ENCODE measurements around the gene OR4D11. TPM values are rescaled to one million over a fixed set of nuclear protein-coding genes. Genes with fewer than 3 reads are reported as not detected.

OR4D11 gene
- total RNA-seq, 1 experiment from 2014 or later: not detected

GRCh38 chr11:59459916-59460315 is 43.5 kb upstream of the OR4D11 start:
- H4K8ac ChIP-seq (replicated peaks; ENCODE audit: insufficient read length, low read depth, low read length): no peak overlapping the region
- TF ChIP-seq, protein P1, sequence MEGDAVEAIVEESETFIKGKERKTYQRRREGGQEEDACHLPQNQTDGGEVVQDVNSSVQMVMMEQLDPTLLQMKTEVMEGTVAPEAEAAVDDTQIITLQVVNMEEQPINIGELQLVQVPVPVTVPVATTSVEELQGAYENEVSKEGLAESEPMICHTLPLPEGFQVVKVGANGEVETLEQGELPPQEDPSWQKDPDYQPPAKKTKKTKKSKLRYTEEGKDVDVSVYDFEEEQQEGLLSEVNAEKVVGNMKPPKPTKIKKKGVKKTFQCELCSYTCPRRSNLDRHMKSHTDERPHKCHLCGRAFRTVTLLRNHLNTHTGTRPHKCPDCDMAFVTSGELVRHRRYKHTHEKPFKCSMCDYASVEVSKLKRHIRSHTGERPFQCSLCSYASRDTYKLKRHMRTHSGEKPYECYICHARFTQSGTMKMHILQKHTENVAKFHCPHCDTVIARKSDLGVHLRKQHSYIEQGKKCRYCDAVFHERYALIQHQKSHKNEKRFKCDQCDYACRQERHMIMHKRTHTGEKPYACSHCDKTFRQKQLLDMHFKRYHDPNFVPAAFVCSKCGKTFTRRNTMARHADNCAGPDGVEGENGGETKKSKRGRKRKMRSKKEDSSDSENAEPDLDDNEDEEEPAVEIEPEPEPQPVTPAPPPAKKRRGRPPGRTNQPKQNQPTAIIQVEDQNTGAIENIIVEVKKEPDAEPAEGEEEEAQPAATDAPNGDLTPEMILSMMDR (conservative IDR thresholded peaks at IDR 0.05): no peak
- H3K23me2 ChIP-seq (ENCODE audit: insufficient read length, low read depth, low read length, poor library complexity, severe bottlenecking): no peaks in the 10 kb centered on the region

More at GRCh38 chr11:59459916-59460315, 43.5 kb upstream of the OR4D11 start:
- no peaks in the 10 kb centered on the region for H3K27me3 ChIP-seq (ENCODE audit: insufficient read depth, low read length)
- H2BK20ac ChIP-seq (ENCODE audit: low read depth, low read length, poor library complexity, severe bottlenecking): no peak overlapping the region
- no peak overlapping the region for H2BK15ac ChIP-seq (ENCODE audit: low read depth, low read length)
- no peak overlapping the region for H4K91ac ChIP-seq (ENCODE audit: insufficient read length, low read depth, low read length)
- H2BK120ac ChIP-seq (ENCODE audit: low read depth, low read length, poor library complexity, severe bottlenecking): no peak overlapping the region
- H3K79me1 ChIP-seq (ENCODE audit: insufficient read depth, low read depth, low read length, poor library complexity, severe bottlenecking): no peaks in the 10 kb centered on the region
- WGBS (ENCODE audit: extremely low coverage, insufficient read length, low lambda C conversion rate): no CpG with 5 or more reads among the region's 3 CpGs
- H3K27ac ChIP-seq (ENCODE audit: insufficient read length, low read depth, low read length): no peak overlapping the region
- no peak overlapping the region for H3K4ac ChIP-seq (ENCODE audit: low read depth, low read length)
- H3K27ac Mint-ChIP-seq: no peak overlapping the region
- H3K4me1 Mint-ChIP-seq: peaks cover 0 to 4% of the 10 kb centered on the region in 2 experiments; a peak in 1 of 4 replicates
- H4K5ac ChIP-seq (ENCODE audit: insufficient read length, low read depth, low read length): no peak overlapping the region
- H3K4me2 ChIP-seq (ENCODE audit: insufficient read depth, insufficient read length, low read length): no peak overlapping the region
- no peak overlapping the region for H3K9ac ChIP-seq (ENCODE audit: extremely low read depth, insufficient read length, low read length)
- H3K56ac ChIP-seq (ENCODE audit: insufficient read length, low read depth, low read length): no peak overlapping the region
- no peaks in the 10 kb centered on the region for H4K20me1 ChIP-seq (ENCODE audit: control insufficient read depth, insufficient read depth, insufficient read length)
- no peak overlapping the region for H2AFZ ChIP-seq (ENCODE audit: low read length)
- H2BK5ac ChIP-seq (ENCODE audit: insufficient read length, low read length): no peak overlapping the region
- no peak overlapping the region for H2BK12ac ChIP-seq (ENCODE audit: insufficient read length, low read depth, low read length)
- H3K14ac ChIP-seq (ENCODE audit: insufficient read depth, low read length): no peak overlapping the region
- no peaks in the 10 kb centered on the region for H3K27me3 Mint-ChIP-seq (ENCODE audit: low read depth)
- H2AK5ac ChIP-seq (ENCODE audit: insufficient read length, low read length): no peak overlapping the region
- no peaks in the 10 kb centered on the region for H3K9me3 Mint-ChIP-seq
- no peaks in the 10 kb centered on the region for H3K79me2 ChIP-seq (ENCODE audit: insufficient read depth, low read length)
- no peak overlapping the region for H3K18ac ChIP-seq (ENCODE audit: insufficient read length, low read depth, low read length)
- H3K4me1 ChIP-seq (ENCODE audit: insufficient read depth, low read length): no peaks in the 10 kb centered on the region
- no peak for DNase-seq
- no peaks in the 10 kb centered on the region for H3K36me3 Mint-ChIP-seq (ENCODE audit: insufficient read depth in 1 of 3, low read depth in 3 of 3)
- H3T11ph ChIP-seq (ENCODE audit: low read length): no peak overlapping the region
- H3K23ac ChIP-seq (ENCODE audit: insufficient read length, low read depth, low read length): no peak overlapping the region
- H3K9me3 ChIP-seq (ENCODE audit: control insufficient read depth, low read depth, low read length): no peaks in the 10 kb centered on the region
- no peak overlapping the region for H3K4me3 Mint-ChIP-seq
